WTC11 (cell line): ENCODE results near the gene LILRB2.

ENCODE experiments used
- ARID4B ChIP-seq: sonication (generic); formaldehyde crosslinking; IDR thresholded peaks from 2 replicates; pipeline ENCODE4 v1.8.0; 2023; ENCODE audit warnings: missing genetic modification reagents, mild to moderate bottlenecking, borderline replicate concordance
- CBFB ChIP-seq: sonication (generic); formaldehyde crosslinking; IDR thresholded peaks from 2 replicates; pipeline ENCODE4 v1.8.1; 2022; ENCODE audit warnings: mild to moderate bottlenecking, low read depth, missing genetic modification reagents
- CTCF ChIP-seq: fragments of 200-600 bp; IDR thresholded peaks from 2 replicates; pipeline ENCODE4 v1.8.0; 2022; ENCODE audit warnings: antibody characterized with exemption
- E2F4 ChIP-seq: sonication (generic); formaldehyde crosslinking; IDR thresholded peaks from 2 replicates; pipeline ENCODE4 v1.8.1; 2022; ENCODE audit warnings: low read depth, mild to moderate bottlenecking, moderate library complexity, missing genetic modification reagents, borderline replicate concordance
- ERG ChIP-seq: fragments of 250-450 bp; sonication (Bioruptor Pico); IDR thresholded peaks from 2 replicates; pipeline ENCODE4 v1.8.0; 2021; ENCODE audit warnings: mild to moderate bottlenecking
- KAT7 ChIP-seq: sonication (generic); formaldehyde crosslinking; IDR thresholded peaks from 2 replicates; pipeline ENCODE4 v1.8.1; 2023; ENCODE audit warnings: missing genetic modification reagents, mild to moderate bottlenecking, borderline replicate concordance
- MAX ChIP-seq: sonication (generic); formaldehyde crosslinking; IDR thresholded peaks from 2 replicates; pipeline ENCODE4 v1.8.0; 2022; ENCODE audit warnings: mild to moderate bottlenecking, missing genetic modification reagents
- NR1H2 ChIP-seq: sonication (generic); formaldehyde crosslinking; IDR thresholded peaks from 2 replicates; pipeline ENCODE4 v1.9.0; 2021; ENCODE audit warnings: mild to moderate bottlenecking, moderate library complexity, missing genetic modification reagents
- TCF7 ChIP-seq: sonication (generic); formaldehyde crosslinking; IDR thresholded peaks from 2 replicates; pipeline ENCODE4 v1.8.0; 2022; ENCODE audit warnings: mild to moderate bottlenecking, low read depth, missing genetic modification reagents, moderate library complexity
- USF2 ChIP-seq: sonication (generic); formaldehyde crosslinking; IDR thresholded peaks from 2 replicates; pipeline ENCODE4 v1.8.1; 2023; ENCODE audit warnings: mild to moderate bottlenecking, missing genetic modification reagents, moderate library complexity
- ZNF232 ChIP-seq: sonication (generic); formaldehyde crosslinking; IDR thresholded peaks from 2 replicates; pipeline ENCODE4 v1.8.0; 2022; ENCODE audit warnings: mild to moderate bottlenecking, missing genetic modification reagents
- ZNF317 ChIP-seq: sonication (generic); formaldehyde crosslinking; IDR thresholded peaks from 2 replicates; pipeline ENCODE4 v1.8.1; 2023; ENCODE audit warnings: low read depth, mild to moderate bottlenecking, moderate library complexity, missing genetic modification reagents, borderline replicate concordance
- ZNF425 ChIP-seq: fragments of 250-450 bp; sonication (Bioruptor Pico); conservative IDR thresholded peaks from 2 replicates; pipeline ENCODE4 v1.9.0; 2021; ENCODE audit warnings: mild to moderate bottlenecking

GRCh38 chr19:54252845-54253244 lies 28.1 kb downstream of the LILRB2 start:
- no peak for TF ChIP-seq CTCF
- TF ChIP-seq ZNF317 (CRISPR knock-in tag), result no peak
- TF ChIP-seq NR1H2 (CRISPR knock-in tag), result no peak
- no peak for TF ChIP-seq MAX
- TF ChIP-seq ARID4B, result no peak
- no peak for TF ChIP-seq CBFB (CRISPR knock-in tag)
- no peak for TF ChIP-seq ZNF232 (CRISPR knock-in tag)
- TF ChIP-seq ERG (CRISPR knock-in tag), result no peak
- no peak for TF ChIP-seq E2F4 (CRISPR knock-in tag)
- no peak for TF ChIP-seq KAT7
- no peak for TF ChIP-seq ZNF425
- TF ChIP-seq USF2, result no peak
- no peak for TF ChIP-seq TCF7 (CRISPR knock-in tag)
